SK-N-SH (cell line): ENCODE measurements around the gene ZNF621. TPM values are rescaled to one million over a fixed set of nuclear protein-coding genes. Genes with fewer than 3 reads are reported as not detected.
A peak's percentile ranks its signal among the peaks of the same experiment; 100 is the strongest.

Source experiments
- CTCF ChIA-PET: fragments of 300-600, 350-600 bp; formaldehyde crosslinking; extraction: SDS; loops from one replicate; lab custom pipeline; 2021; lab: Yijun Ruan, JAX
- POLR2A ChIA-PET: fragments of 350-600 bp; sonication (Branson Sonifier 250); formaldehyde crosslinking; extraction: SDS; loops from one replicate; lab custom pipeline; 2020; ENCODE audit warnings: antibody characterized with exemption, inconsistent platforms; lab: Yijun Ruan, JAX
- DNase-seq: peaks from one replicate; pipeline ENCODE4 v3.0.0; 2012
- H2AFZ ChIP-seq: fragments of 200-600 bp; sonication (generic); 2 replicates; pipeline ENCODE4 v1.8.1; 2016; ENCODE audit warnings: antibody characterized with exemption, mild to moderate bottlenecking, low read depth
- H3F3A ChIP-seq: fragments of 200-600 bp; sonication (generic); replicated peaks from 2 replicates; pipeline ENCODE3; 2016; ENCODE audit warnings: antibody characterized with exemption, mild to moderate bottlenecking; ENCODE audit not compliant: insufficient read depth
- H3K27ac ChIP-seq, 2 experiments: fragments of 200-500 bp in 1 of 2; fragments of 200-600 bp in 1 of 2; sonication (Bioruptor generic) in 1 of 2; sonication (generic), shearing (Covaris generic) in 1 of 2; 2 replicates each; pipeline versions ENCODE4 v1.5.1 to v1.6.1; 2014 to 2016; ENCODE audit warnings: low read depth in 2 of 2, inconsistent platforms in 1 of 2, low read length in 1 of 2, mild to moderate bottlenecking in 1 of 2, mixed read lengths in 1 of 2
- H3K27me3 ChIP-seq: fragments of 200-600 bp; sonication (generic), shearing (Covaris generic); 2 replicates; pipeline ENCODE4 v1.6.1; 2016; ENCODE audit warnings: mixed run types; ENCODE audit not compliant: insufficient read depth
- H3K36me3 ChIP-seq, 2 experiments: fragments of 200-500 bp in 1 of 2; fragments of 200-600 bp in 1 of 2; sonication (Bioruptor generic) in 1 of 2; sonication (generic) in 1 of 2; replicated peaks in 1 of 2; 2 replicates each; pipeline versions ENCODE3 to v1.5.1; 2014 to 2016; ENCODE audit warnings: low read length in 1 of 2, mild to moderate bottlenecking in 1 of 2; ENCODE audit not compliant: insufficient read depth in 2 of 2, control insufficient read depth in 1 of 2
- H3K4me1 ChIP-seq, 2 experiments: fragments of 200-500 bp in 1 of 2; fragments of 200-600 bp in 1 of 2; sonication (Bioruptor generic) in 1 of 2; sonication (generic), shearing (Covaris generic) in 1 of 2; 2 replicates each; pipeline versions ENCODE4 v1.5.1 to v1.6.1; 2014 to 2016; ENCODE audit warnings: low read depth in 1 of 2, low read length in 1 of 2, mixed run types in 1 of 2; ENCODE audit not compliant: insufficient read depth in 2 of 2, control insufficient read depth in 1 of 2
- H3K4me2 ChIP-seq: fragments of 200-600 bp; sonication (generic), shearing (Covaris generic); 2 replicates; pipeline ENCODE4 v1.6.1; 2017; ENCODE audit warnings: mixed run types
- H3K4me3 ChIP-seq, 2 experiments: fragments of 200-500 bp in 1 of 2; fragments of 200-600 bp in 1 of 2; sonication (Bioruptor generic) in 1 of 2; sonication (generic), shearing (Covaris generic) in 1 of 2; 2 replicates each; pipeline versions ENCODE4 v1.5.1 to v1.8.1; 2014 to 2016; ENCODE audit warnings: low read depth in 2 of 2, inconsistent platforms in 1 of 2, low read length in 1 of 2, mild to moderate bottlenecking in 1 of 2, mixed read lengths in 1 of 2, moderate library complexity in 1 of 2
- H3K79me2 ChIP-seq: fragments of 200-600 bp; sonication (generic); 2 replicates; pipeline ENCODE4 v1.8.1; 2017; ENCODE audit warnings: mild to moderate bottlenecking; ENCODE audit not compliant: insufficient read depth
- H3K9ac ChIP-seq: fragments of 200-600 bp; sonication (generic); 2 replicates; pipeline ENCODE4 v1.6.1; 2017; ENCODE audit warnings: mixed run types
- H3K9me2 ChIP-seq: fragments of 200-600 bp; sonication (generic); 2 replicates; pipeline ENCODE4 v1.6.1; 2017; ENCODE audit warnings: mixed run types
- H3K9me3 ChIP-seq: fragments of 200-600 bp; sonication (generic); 2 replicates; pipeline ENCODE4 v1.6.1; 2017; ENCODE audit warnings: mixed run types, mild to moderate bottlenecking, moderate library complexity
- H4K20me1 ChIP-seq: fragments of 200-600 bp; sonication (generic); 2 replicates; pipeline ENCODE4 v1.6.1; 2017; ENCODE audit warnings: mild to moderate bottlenecking, mixed run types; ENCODE audit not compliant: insufficient read depth
- CHD2 ChIP-seq: fragments of 150-350 bp; IDR thresholded peaks from 2 replicates; pipeline ENCODE4 v1.6.1; 2018; ENCODE audit warnings: low read length; ENCODE audit not compliant: partially characterized antibody
- ELF1 ChIP-seq: IDR thresholded peaks from 2 replicates; pipeline ENCODE4 v1.4.0; 2012
- EP300 ChIP-seq, 2 experiments: IDR thresholded peaks; 2 replicates each; pipeline versions ENCODE4 v1.4.0 to v1.6.1; 2012; ENCODE audit warnings: borderline replicate concordance in 1 of 2, low read depth in 1 of 2, low read length in 1 of 2
- EZH2phosphoT487 ChIP-seq: fragments of 200-600 bp; sonication (generic); IDR thresholded peaks from 2 replicates; pipeline ENCODE4 v1.6.1; 2017; ENCODE audit warnings: low read depth, mixed run types, mild to moderate bottlenecking, antibody characterized with exemption, moderate library complexity, borderline replicate concordance
- FOXJ3 ChIP-seq: sonication (generic); formaldehyde crosslinking; IDR thresholded peaks from 2 replicates; pipeline ENCODE4 v1.5.1; 2020; ENCODE audit warnings: mild to moderate bottlenecking, missing genetic modification reagents
- GABPA ChIP-seq: IDR thresholded peaks from 2 replicates; pipeline ENCODE4 v1.4.0; 2012; ENCODE audit warnings: low read depth, mild to moderate bottlenecking
- JUND ChIP-seq: IDR thresholded peaks from 2 replicates; pipeline ENCODE4 v1.4.0; 2012
- MAX ChIP-seq: IDR thresholded peaks from 2 replicates; pipeline ENCODE4 v1.4.0; 2012; ENCODE audit warnings: low read depth
- MXI1 ChIP-seq: IDR thresholded peaks from 2 replicates; pipeline ENCODE4 v1.6.1; 2012; ENCODE audit warnings: mild to moderate bottlenecking, low read depth, low read length, improper control_type of control experiment
- NFIC ChIP-seq: IDR thresholded peaks from 2 replicates; pipeline ENCODE4 v1.4.0; 2012; ENCODE audit warnings: borderline replicate concordance
- PBX3 ChIP-seq: IDR thresholded peaks from 2 replicates; pipeline ENCODE4; 2012
- RAD21 ChIP-seq: IDR thresholded peaks from 2 replicates; pipeline ENCODE4 v1.6.1; 2012; ENCODE audit warnings: mild to moderate bottlenecking, low read length
- RCOR1 ChIP-seq: fragments of 150-350 bp; IDR thresholded peaks from 2 replicates; pipeline ENCODE4 v1.6.1; 2017; ENCODE audit warnings: antibody characterized with exemption, low read length
- RFX5 ChIP-seq: IDR thresholded peaks from 2 replicates; pipeline ENCODE4 v1.6.1; 2012; ENCODE audit warnings: mild to moderate bottlenecking, improper control_type of control experiment, low read length
- RXRA ChIP-seq: IDR thresholded peaks from 2 replicates; pipeline ENCODE4 v1.4.0; 2012; ENCODE audit warnings: low read depth, mild to moderate bottlenecking, borderline replicate concordance
- SIN3A ChIP-seq: IDR thresholded peaks from 2 replicates; pipeline ENCODE4 v1.6.1; 2012; ENCODE audit warnings: low read depth, mild to moderate bottlenecking, low read length, moderate library complexity, borderline replicate concordance
- TAF1 ChIP-seq: IDR thresholded peaks from 2 replicates; pipeline ENCODE4 v1.6.1; 2012; ENCODE audit warnings: low read depth, mild to moderate bottlenecking, low read length, moderate library complexity, borderline replicate concordance
- TEAD4 ChIP-seq: IDR thresholded peaks from 2 replicates; pipeline ENCODE4 v1.4.0; 2012; ENCODE audit warnings: mild to moderate bottlenecking, borderline replicate concordance; ENCODE audit not compliant: insufficient read depth
- YY1 ChIP-seq: IDR thresholded peaks from 2 replicates; pipeline ENCODE4 v1.4.0; 2012; ENCODE audit warnings: low read depth, mild to moderate bottlenecking
- whole genome bisulfite sequencing: methylation state at CpG from one replicate; pipeline ENCODE4 v1.1.6; 2017; ENCODE audit warnings: low lambda C conversion rate; 5-methylcytosine and 5-hydroxymethylcytosine counted together
- polyA plus RNA-seq, 3 experiments: library from polyadenylated mRNA; depleted of rRNA; stranded (reverse); fragments of >200 nt; gene quantifications; 2 replicates each; pipeline ENCODE4 v1.2.3, GENCODE V29; 2012

The ZNF621 gene
- polyA plus RNA-seq, 1 of the 3 experiments (the other 2 are of a cell fraction): 10.3 TPM

DNA sequence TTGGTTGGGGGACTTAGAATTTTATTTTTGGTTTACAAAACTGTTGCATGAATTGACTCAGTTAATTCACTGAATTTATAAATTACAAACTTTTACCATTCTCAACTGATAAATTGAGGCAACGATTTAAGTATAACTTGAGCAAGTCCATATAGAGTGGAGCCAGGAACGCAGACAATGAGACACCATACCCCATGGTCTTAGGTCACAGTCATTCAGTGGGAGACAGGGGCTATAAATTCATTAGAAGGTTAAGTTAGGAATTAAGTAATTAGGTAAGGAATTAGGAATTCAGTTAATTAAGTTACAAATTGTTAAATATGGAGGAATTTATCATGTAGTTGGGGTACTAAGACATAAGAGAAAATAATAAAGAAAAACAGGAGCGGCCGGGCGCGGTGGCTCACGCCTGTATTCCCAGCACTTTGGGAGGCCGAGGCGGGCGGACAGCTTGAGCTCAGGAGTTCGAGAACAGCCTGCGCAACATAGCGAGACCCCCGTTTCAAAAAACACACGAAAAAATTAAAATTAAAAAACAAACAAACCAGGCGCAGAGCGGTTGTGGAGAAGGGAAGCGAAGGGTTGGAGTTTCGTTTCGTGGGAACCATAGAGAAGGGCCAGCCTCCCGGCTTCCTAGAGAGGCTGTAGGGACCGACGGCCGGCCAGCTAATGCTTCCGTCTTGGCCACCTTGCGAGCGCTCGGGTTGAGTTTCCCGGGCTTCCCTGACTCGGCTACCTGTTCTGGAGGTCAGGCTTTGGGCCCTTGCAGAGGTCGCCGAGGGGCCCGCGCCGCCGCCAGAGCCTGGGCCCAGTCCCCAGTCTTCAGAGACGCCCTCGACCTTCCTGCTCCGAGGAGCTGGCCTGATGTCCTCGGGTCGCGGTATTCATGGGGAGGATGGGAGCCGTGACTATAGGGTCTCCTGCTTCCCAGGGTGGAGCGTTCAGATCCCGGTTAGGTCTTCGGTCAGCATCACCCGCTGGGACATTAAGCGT, 48.0 kb upstream of the ZNF621 start, which contains the start of gene ZNF619 (continued):
- peak; percentile 66; the same call in 1 of the 2 replicates for TF ChIP-seq YY1
- TF ChIP-seq ELF1: peak; percentile 81

GRCh38 chr3:40477666-40478065, 47.1 kb upstream of the ZNF621 start:
- H3K4me1 ChIP-seq: peaks cover 4 to 6% of the 10 kb centered on the region in 2 experiments; a peak in 2 of 4 replicates
- peak; percentile 34 for DNase-seq
- H3F3A ChIP-seq: no peaks in the 10 kb centered on the region
- H3K9ac ChIP-seq: peak overlapping the region; percentile 89
- H4K20me1 ChIP-seq: no peaks in the 10 kb centered on the region
- H3K4me3 ChIP-seq: peak overlapping the region; percentile 81 to 95
- TF ChIP-seq YY1 (no peak), NFIC (no peak), MXI1 (no peak), PBX3 (no peak), CHD2 (no peak), RAD21 (no peak), RFX5 (no peak), TEAD4 (no peak), SIN3A (no peak), EP300 (IDR thresholded peaks at IDR 0.05; ENCODE audit: borderline replicate concordance in 1 of 2, low read depth in 1 of 2, low read length in 1 of 2) (no peak), RCOR1 (no peak), RXRA (no peak), FOXJ3 (CRISPR knock-in tag) (no peak), GABPA (no peak), TAF1 (no peak), MAX (no peak), EZH2phosphoT487 (no peak), JUND (no peak)
- WGBS: 71% methylated on average over 4 of the region's 4 CpGs
- ChIA-PET CTCF (interaction anchor here (3.9 kb wide), 1 partner anchor 28 kb away, joined by 12 read pairs; the partner anchor contains the start of gene ZNF620), POLR2A (interaction anchor here (1.2 to 2.7 kb wide), 4 partner anchors 20 to 47 kb away, joined by 3 to 19 read pairs (median 10); partner anchors contain the start of genes RPL14, ZNF620 and ZNF621)
- H2AFZ ChIP-seq: peak overlapping the region; percentile 100
- H3K9me3 ChIP-seq: no peaks in the 10 kb centered on the region
- peaks cover 0 to 19% of the 10 kb centered on the region in 2 experiments for H3K36me3 ChIP-seq
- peak overlapping the region; percentile 86 for H3K4me2 ChIP-seq
- no peaks in the 10 kb centered on the region for H3K9me2 ChIP-seq
- no peak overlapping the region for H3K27ac ChIP-seq
- H3K79me2 ChIP-seq: no peaks in the 10 kb centered on the region
- H3K27me3 ChIP-seq: no peaks in the 10 kb centered on the region
